NB4 (cell line): Measurements from ENCODE around the gene BORCS5.

Experiments used
- POLR2A ChIP-seq: IDR thresholded peaks from 2 replicates; pipeline ENCODE4 v1.6.1; 2011; ENCODE audit warnings: mild to moderate bottlenecking; ENCODE audit not compliant: insufficient read length; ENCODE audit errors: extremely low read depth
- TF ChIP-seq, protein P1 (sequence below): IDR thresholded peaks from one replicate; pipeline ENCODE4 v1.5.1; 2012; ENCODE audit warnings: low read depth, low read length

DNA sequence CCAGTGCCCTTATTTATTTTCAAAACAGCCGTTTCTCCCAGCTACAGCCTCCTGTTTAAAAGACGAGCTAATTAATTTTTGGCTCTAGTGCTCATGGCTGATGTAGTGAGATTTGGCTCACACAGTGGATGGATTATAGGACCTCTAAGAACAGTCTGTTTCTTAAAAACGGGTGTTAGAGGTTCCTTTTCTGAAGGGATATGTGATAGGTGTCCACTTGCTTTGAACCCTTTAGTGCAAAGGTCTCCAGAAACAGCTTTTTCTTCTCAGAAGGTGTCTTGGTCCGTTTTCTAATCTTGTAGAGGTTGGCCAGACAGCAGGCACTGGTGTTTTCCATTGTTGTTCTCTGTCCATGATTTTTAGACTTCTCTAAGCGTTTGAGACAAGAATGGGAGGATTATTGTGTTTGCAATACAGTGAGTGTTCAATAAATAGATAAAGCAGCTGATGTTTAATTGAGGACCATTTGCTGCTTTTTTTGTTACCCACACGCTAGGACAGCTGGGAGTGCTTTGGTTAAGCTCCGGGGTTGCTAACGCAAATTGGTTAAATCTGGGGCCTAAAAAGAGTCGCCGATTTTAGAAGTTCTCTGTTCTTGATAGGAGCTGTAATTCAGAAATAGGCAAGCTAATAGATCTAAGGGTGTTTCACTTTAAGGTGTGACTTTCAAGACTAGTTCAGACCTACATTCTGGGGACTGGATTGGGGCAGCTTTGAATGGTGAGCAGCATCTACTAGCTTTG, 1.0 kb downstream of the BORCS5 start:
- TF ChIP-seq, protein P1, sequence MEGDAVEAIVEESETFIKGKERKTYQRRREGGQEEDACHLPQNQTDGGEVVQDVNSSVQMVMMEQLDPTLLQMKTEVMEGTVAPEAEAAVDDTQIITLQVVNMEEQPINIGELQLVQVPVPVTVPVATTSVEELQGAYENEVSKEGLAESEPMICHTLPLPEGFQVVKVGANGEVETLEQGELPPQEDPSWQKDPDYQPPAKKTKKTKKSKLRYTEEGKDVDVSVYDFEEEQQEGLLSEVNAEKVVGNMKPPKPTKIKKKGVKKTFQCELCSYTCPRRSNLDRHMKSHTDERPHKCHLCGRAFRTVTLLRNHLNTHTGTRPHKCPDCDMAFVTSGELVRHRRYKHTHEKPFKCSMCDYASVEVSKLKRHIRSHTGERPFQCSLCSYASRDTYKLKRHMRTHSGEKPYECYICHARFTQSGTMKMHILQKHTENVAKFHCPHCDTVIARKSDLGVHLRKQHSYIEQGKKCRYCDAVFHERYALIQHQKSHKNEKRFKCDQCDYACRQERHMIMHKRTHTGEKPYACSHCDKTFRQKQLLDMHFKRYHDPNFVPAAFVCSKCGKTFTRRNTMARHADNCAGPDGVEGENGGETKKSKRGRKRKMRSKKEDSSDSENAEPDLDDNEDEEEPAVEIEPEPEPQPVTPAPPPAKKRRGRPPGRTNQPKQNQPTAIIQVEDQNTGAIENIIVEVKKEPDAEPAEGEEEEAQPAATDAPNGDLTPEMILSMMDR: no peak
- TF ChIP-seq POLR2A: no peak
